H4 (cell line): ENCODE measurements around the gene GAPDHS. TPM values are rescaled to one million over a fixed set of nuclear protein-coding genes. Genes with fewer than 3 reads are reported as not detected.

Experiments
- DNase-seq: peaks from one replicate; pipeline ENCODE4 v3.0.0-alpha.2; 2015; ENCODE audit warnings: low spot score
- total RNA-seq: library from RNA; depleted of rRNA; stranded (reverse); fragments of >200 nt; shearing (Covaris generic); gene quantifications from 2 replicates; pipeline ENCODE4 v1.2.3, GENCODE V29; 2014

Gene GAPDHS
- total RNA-seq, 1 experiment from 2014 or later = not detected

GRCh38 chr19:35510626-35510964 lies 22.7 kb upstream of the GAPDHS start:
- no peak for DNase-seq

- no peak for DNase-seq
These were observed 21.9 kb upstream of the GAPDHS start for GRCh38 chr19:35511337-35511736.

- no peak for DNase-seq
These were observed 20.2 kb upstream of the GAPDHS start for GRCh38 chr19:35512831-35513627.

DNA sequence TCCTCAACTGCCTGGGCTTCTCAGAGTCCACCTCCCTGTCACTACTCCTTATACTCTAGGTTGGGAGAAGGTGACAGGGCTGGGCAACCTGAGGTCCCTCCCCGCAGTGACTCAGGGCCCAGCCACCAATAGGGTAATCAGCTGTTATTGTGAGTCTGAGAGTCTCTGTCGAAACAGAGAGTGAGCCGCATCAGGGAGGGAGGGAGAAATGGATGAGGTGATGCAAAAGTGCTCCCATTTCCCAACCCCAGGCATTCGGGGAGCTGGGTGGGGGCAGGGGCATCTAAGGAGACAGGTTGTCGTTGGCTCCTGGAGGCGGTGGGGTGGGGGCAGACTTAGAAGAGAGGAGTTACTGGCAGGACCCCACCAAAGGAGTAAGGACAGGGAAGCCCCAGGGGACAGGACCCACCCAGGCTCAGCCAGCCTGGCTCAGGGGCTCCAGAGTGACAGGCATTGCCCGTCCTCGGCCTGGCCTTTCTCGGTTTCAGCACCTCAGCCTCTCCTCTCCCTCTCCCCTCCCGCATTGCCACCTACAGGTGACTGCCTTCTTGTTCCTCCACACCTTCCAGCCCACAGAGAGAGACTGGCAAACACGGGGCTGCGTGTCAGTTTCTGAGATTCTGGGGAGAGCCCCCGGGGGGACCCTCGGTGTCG lies 19.5 kb upstream of the GAPDHS start, which contains the start of gene DMKN:
DMKN (minus strand) TSS at position 22 of the 654 bp plus-strand sequence. CDS start 174 bp downstream, outside the sequence.
- DNase-seq = peak; percentile 61

GRCh38 chr19:35514282-35514809 lies 18.9 kb upstream of the GAPDHS start:
- no peak for DNase-seq

GRCh38 chr19:35516310-35516709 lies 16.9 kb upstream of the GAPDHS start:
- no peak for DNase-seq

- DNase-seq = no peak
These were observed 15.9 kb upstream of the GAPDHS start for GRCh38 chr19:35517342-35517741.

DNA sequence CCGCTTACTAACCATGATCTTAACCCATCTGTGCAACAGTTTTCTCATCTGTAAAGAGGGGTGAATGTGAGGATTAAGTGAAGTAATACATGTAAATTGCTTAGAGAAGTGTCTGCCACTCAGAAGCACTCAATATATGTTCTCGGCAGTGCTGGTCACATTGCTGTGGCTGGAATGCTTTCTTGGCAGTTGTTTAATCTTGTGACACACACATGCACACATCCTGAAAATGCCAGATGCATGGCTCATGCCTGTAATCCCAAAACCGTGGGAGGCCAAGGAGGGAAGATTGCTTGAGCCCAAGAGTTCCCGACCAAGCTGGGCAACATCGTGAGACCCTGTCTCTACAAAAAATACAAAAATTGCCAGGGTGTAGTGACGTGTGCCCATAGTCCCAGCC lies 14.9 kb upstream of the GAPDHS start:
- peak; percentile 89 for DNase-seq

DNA sequence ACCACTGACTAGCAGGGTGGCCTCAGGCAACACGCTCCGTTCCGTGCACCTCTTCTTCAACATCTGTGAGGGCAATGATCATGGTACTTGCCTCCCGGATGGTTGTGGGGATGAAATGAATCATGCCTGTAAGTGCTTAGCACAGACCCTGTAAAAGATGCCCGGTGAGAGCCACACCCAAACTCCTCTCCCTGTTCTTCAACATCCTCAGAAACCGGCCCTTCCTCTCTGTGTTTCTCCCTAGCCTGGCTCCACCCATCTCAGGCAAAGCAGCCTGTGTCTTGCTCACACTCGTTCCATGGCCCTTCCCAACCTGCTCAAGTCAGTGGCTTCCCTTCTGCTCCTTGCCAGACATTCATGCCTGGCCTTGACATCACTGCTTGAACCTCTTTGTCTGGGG lies 14.0 kb upstream of the GAPDHS start:
- no peak for DNase-seq

DNA sequence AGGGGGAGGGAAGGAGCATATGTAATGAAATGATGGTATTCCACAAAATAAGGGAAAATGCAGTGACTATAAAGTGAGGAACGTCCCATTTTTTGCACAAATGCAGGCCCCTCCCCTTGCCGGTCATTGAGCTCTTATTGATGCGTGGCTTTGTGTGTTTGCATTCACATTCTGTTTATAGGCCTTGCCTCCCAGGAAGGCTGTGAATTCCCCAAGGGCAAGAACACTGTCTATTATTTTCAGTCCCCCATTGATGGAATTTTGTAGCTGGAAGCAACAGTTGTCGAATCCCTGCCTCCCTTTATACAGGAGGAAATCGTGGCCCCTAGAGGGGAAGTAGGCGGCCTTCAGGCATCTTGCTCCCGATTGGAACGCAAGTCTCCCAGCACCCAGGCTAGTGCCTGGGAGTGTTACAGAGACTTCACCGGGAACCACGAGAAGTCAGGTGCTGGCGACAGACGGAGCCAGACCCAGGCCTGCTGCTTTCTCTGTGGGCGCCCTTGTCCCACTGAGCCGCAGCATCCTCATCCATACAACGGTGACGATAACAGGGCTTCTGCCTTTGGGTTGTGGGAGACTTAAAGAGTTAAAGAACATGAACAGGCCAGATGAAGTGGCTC lies 12.0 kb upstream of the GAPDHS start:
- no peak for DNase-seq

DNA sequence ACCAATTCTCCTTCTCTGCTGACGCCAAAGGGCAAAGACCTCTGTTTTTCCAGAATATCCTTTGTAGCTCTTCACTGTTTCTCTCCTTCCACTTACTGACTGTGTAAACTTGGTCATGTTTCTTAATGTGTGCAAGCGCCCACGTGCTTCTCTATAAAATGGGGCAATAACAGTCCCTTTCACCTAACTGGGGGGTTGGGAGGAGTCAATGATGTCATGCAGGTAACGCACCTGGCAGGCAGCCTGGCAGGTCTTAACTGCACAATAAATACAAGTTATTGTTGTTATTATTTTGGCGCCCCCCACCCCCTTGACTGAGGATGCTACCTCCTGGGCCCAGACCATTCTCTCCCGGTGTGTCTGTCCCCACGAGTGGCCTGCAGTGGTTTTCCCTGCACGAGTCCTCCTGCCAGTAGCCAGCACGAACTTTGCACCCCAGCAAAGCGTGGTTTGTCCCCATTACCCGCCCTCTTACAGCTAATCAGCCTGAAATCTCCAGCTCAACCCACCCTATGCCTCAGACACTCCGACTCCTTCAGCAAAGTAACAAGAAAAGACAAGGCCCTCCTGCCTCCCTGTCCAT lies 10.4 kb upstream of the GAPDHS start:
- DNase-seq = no peak

GRCh38 chr19:35524181-35524837 lies 8.9 kb upstream of the GAPDHS start:
- DNase-seq = no peak

- no peak for DNase-seq
These were observed 7.4 kb upstream of the GAPDHS start for GRCh38 chr19:35525873-35526272.

DNA sequence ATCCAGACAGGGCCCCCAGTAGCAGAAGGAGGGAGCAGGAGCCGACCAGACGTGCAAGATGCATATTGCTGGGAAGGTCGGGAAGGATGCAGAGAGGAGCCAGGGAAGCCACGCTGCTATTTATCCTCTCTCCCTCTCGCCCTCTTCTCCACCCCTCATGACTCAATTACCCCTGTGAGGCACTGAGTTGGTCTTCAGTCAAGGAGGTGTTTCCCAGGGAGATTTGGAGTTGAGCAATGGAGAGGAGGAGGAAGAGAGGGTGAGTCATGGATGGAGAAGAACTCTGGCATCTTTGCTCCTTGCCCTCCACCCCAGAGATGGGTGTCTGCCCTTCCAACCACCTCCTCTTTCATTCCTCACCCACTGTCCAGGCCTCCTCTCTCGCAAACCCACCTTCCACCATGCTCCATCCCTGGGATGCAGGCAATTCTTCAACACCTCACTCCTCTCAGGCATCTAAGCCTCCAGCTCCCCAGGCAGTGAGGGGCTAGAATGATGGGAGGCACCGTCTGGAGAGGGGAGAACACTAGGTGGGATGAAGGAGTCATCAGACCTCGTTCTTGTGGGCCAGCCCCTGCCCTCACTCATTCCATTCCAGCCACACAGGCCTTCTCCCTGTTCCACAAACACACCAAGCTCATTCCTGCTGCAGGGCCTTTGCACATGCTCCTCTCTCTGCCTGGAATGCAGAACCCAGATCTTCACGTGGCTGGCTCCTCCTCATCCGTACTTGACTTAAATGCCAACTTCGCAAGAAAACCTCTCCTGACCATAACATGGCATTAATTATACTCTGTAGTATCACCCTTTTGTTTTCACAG lies 4.8 kb upstream of the GAPDHS start, which contains the start of gene SBSN:
SBSN (minus strand) TSS at position 94 of the 821 bp plus-strand sequence; CDS start at position 64, 30 bp downstream.
- DNase-seq = no peak

DNA sequence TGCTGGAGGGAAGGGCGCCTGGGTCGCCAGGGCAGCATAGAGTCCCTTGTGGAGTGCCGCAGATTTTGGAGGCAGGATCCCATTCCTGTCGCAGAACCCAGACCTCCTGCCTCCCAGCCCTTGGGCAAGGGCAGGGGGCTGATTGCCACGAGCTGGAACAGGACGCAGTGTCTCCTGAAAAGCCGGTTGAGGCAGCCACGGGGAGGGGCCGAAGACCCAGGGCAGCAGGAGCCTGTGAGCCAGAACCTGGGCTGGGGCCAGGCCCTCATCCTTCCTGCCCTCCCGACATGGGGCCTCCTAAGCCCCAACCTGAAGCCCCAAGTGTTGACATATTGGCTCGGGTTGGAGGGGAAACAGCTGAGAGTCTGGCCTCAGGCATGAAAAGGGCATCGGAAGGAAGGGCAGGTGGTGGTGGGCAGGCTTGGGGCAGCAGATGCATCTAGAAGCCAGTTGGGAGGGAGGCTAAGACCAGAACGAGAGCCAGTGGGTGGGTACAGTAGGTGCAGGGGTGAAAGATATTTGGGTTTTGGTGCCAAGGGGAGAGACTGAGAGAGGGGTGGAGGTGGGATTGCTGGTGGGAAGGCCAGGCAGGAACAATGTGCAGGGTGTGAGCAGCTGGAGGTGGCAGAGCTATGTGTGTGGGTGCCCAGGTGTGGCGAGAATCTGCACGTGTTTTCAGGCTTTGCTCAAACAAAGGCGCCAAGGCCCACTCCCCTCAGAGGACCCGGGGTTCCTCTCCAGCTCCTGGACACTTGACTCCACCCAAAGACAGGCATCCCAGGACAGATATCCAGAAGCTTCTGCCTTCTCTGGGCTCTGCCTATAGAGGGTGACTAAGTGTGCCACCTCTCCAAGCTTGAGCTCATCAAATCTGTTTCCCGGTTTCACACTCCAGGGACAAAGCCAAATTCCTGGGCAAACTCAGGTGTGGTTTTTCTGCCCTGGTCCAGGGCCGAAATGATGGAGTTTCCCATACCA lies 3.7 kb upstream of the GAPDHS start:
- DNase-seq = no peak

GRCh38 chr19:35531291-35531690 lies 2.0 kb upstream of the GAPDHS start:
- no peak for DNase-seq

DNA sequence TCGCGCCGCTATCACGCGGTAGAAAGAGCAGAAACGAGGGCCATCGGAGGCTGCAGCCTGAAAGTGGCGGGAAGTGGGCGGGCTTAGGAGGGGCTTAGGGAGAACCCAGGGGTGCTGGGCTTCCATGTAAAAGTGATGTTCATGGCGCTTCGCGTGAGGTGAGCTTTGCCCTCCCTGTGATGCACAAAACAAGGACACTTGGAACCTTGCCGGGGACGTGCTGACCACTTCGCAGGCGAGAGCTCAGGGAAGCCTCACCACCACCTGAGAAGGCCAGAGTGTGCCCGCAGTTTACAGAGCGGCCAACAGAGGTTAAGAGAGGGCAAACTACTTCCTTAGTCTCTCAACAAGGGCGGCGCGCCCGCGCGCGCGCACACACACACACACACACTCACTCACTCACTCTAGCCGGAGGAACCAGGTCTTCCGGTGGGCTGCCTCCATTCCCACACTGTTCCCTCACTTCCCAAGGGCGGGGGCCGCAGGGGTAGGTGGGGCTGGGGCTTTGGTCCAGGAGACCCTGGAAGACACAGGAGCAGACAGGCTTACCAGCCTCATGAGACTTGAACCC lies 651 bp downstream of the GAPDHS start:
- no peak for DNase-seq

DNA sequence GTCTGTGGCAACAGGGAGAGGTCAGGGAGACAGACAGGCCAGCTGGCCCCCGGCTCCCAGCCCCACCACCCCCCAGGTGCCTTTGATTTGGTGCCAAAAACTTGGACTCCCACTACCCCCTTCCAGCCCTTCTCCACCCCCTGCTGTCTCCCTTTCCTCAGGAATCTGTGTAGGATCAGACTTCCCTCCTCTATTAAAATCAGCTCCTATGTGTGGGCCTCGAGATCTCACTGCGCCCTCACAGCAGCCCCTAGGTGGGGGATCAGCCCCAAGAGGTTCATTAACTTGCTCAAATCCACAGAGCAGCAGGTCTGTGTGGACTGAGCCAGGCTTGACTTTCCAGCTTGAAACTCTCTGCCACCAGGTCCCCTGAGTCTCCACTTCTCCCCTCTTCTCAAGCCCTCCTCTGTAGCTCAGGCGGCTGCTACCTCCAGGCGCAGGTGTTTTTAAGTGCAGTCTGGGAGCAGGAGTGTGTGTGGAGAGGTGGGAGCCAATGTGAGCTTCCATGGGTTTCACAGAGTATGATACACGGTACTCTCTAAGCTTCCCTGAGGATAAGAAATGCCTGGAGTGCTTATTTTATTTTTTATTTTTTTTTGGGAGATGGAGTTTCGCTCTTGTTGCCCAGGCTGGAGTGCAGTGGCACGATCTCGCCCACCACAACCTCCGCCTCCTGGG lies 1.7 kb downstream of the GAPDHS start:
- DNase-seq = no peak

DNA sequence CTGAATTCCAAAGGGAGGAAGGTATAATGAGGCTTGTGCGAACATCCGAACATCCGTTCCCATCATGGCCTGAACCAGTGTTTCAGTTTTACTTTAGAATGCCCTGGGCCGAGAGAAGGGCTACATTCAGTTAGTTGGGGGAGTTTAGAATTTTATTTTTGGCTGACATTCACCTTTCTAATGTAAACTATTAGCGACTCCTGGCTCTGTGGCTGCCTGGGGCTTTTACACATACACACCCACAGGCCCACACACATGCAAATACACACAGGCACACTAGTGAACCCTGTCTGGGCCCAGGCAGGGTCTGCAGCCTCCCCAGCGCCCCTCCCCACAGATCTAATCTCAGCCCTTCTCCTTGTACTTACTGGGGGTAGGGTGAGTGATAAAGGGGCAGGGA lies 6.1 kb downstream of the GAPDHS start:
- DNase-seq = no peak
